CD14-positive monocyte (primary cell): Measurements from ENCODE around the gene PCGF3. TPM values are rescaled to one million over a fixed set of nuclear protein-coding genes. Genes with fewer than 3 reads are reported as not detected.
"Not testable (repeated sequence)": the region's sequence is repeated elsewhere in the genome, so short reads cannot be mapped to it uniquely, and the experiment has no call there.

Experiments
- DNase-seq, 3 donors: peaks; one replicate each; pipeline ENCODE4 v3.0.0-alpha.2; 2011 to 2022
- H2AFZ ChIP-seq: 2 replicates; pipeline ENCODE4 v1.6.0; 2012; ENCODE audit warnings: mild to moderate bottlenecking, low read depth, low read length, inconsistent platforms; ENCODE audit not compliant: insufficient read depth, poor library complexity, severe bottlenecking
- H3K27ac ChIP-seq, 2 donors: 1 replicate in 1 of 2; 2 replicates in 1 of 2; pipeline ENCODE4 v1.5.1; 2012 to 2013; ENCODE audit warnings: low read length in 2 of 2, control low read depth in 1 of 2, inconsistent platforms in 1 of 2, low read depth in 1 of 2, mild to moderate bottlenecking in 1 of 2
- H3K27me3 ChIP-seq, 2 donors: one replicate each; pipeline versions ENCODE4 v1.6.0 to v1.6.1; 2011 to 2013; ENCODE audit warnings: low read length in 2 of 2; ENCODE audit not compliant: control insufficient read depth in 2 of 2, insufficient read depth in 2 of 2
- H3K36me3 ChIP-seq, 2 donors: replicated peaks in 1 of 2; 1 replicate in 1 of 2; 2 replicates in 1 of 2; pipeline versions ENCODE4 v1.5.1 to v1.6.1; 2012 to 2013; ENCODE audit warnings: low read length in 2 of 2, control low read depth in 1 of 2, inconsistent platforms in 1 of 2, mild to moderate bottlenecking in 1 of 2; ENCODE audit not compliant: insufficient read depth in 2 of 2, control insufficient read depth in 1 of 2
- H3K4me1 ChIP-seq, 2 donors: 1 replicate in 1 of 2; 2 replicates in 1 of 2; pipeline versions ENCODE4 v1.5.1 to v1.6.1; 2012 to 2013; ENCODE audit warnings: low read length in 2 of 2, control low read depth in 1 of 2, inconsistent platforms in 1 of 2, mild to moderate bottlenecking in 1 of 2, moderate library complexity in 1 of 2; ENCODE audit not compliant: insufficient read depth in 2 of 2, control insufficient read depth in 1 of 2
- H3K4me2 ChIP-seq: replicated peaks from 2 replicates; pipeline ENCODE3; 2012; ENCODE audit warnings: low read length, moderate library complexity, mild to moderate bottlenecking; ENCODE audit not compliant: poor library complexity, severe bottlenecking; ENCODE audit errors: extremely low read depth
- H3K4me3 ChIP-seq, 3 experiments: fragments of 200-600 bp in 1 of 3; sonication (generic) in 1 of 3; replicated peaks in 1 of 3; 1 replicate in 2 of 3; 2 replicates in 1 of 3; pipeline ENCODE4 v1.5.1; 2011 to 2013; ENCODE audit warnings: low read length in 3 of 3, mild to moderate bottlenecking in 3 of 3, control low read depth in 2 of 3, low read depth in 2 of 3, inconsistent platforms in 1 of 3, moderate library complexity in 1 of 3
- H3K79me2 ChIP-seq: 2 replicates; pipeline ENCODE4 v1.6.0; 2012; ENCODE audit warnings: mild to moderate bottlenecking, control low read depth, inconsistent platforms, low read length, moderate library complexity; ENCODE audit not compliant: insufficient read depth
- H3K9ac ChIP-seq: 2 replicates; pipeline ENCODE4 v1.6.0; 2017; ENCODE audit warnings: low read length, mild to moderate bottlenecking; ENCODE audit not compliant: insufficient read depth, poor library complexity, severe bottlenecking
- H3K9me3 ChIP-seq, 2 donors: replicated peaks in 1 of 2; 1 replicate in 1 of 2; 2 replicates in 1 of 2; pipeline versions ENCODE4 v1.5.1 to v1.6.1; 2012 to 2013; ENCODE audit warnings: low read length in 2 of 2, control low read depth in 1 of 2; ENCODE audit not compliant: control insufficient read depth in 1 of 2, insufficient read depth in 1 of 2
- H4K20me1 ChIP-seq: 2 replicates; pipeline ENCODE4 v1.6.0; 2012; ENCODE audit warnings: mild to moderate bottlenecking, low read length, control low read depth, moderate library complexity; ENCODE audit not compliant: insufficient read depth
- H3K27ac Mint-ChIP-seq, 7 donors: one replicate each; pipeline ENCODE4 v1.8.0; 2020; ENCODE audit warnings: mild to moderate bottlenecking in 7 of 7, mixed read lengths in 7 of 7, moderate library complexity in 6 of 7, inconsistent platforms in 2 of 7
- H3K27me3 Mint-ChIP-seq, 3 donors: one replicate each; pipeline ENCODE4 v1.8.0; 2021 to 2022; ENCODE audit warnings: low read depth in 3 of 3, mild to moderate bottlenecking in 3 of 3, mixed read lengths in 3 of 3, moderate library complexity in 3 of 3, inconsistent platforms in 1 of 3
- H3K36me3 Mint-ChIP-seq, 2 donors: one replicate each; pipeline ENCODE4 v1.8.0; 2020; ENCODE audit warnings: mixed read lengths in 2 of 2, inconsistent platforms in 1 of 2, mild to moderate bottlenecking in 1 of 2
- H3K4me1 Mint-ChIP-seq: one replicate; pipeline ENCODE4 v1.8.0; 2020; ENCODE audit warnings: mild to moderate bottlenecking, mixed read lengths
- H3K4me3 Mint-ChIP-seq, 2 donors: one replicate each; pipeline ENCODE4 v1.8.0; 2020; ENCODE audit warnings: mild to moderate bottlenecking in 2 of 2, mixed read lengths in 2 of 2, moderate library complexity in 1 of 2
- H3K9me3 Mint-ChIP-seq, 7 donors: one replicate each; pipeline ENCODE4 v1.8.0; 2020 to 2022; ENCODE audit warnings: mixed read lengths in 7 of 7, mild to moderate bottlenecking in 6 of 7, moderate library complexity in 6 of 7, inconsistent platforms in 2 of 7
- WGBS: methylation state at CpG from one replicate; pipeline ENCODE4 v1.1.5; 2013; ENCODE audit warnings: missing lambda C conversion rate; ENCODE audit not compliant: insufficient coverage; 5-methylcytosine and 5-hydroxymethylcytosine counted together
- intact Hi-C, 2 donors: fragments of 100-400 bp; cut with micrococcal nuclease; formaldehyde crosslinking; loops; one replicate each; pipeline versions ENCODE4 v1.15.0 to v1.15.1; 2023
- polyA plus RNA-seq, 3 donors: library from polyadenylated mRNA; depleted of rRNA in 1 of 3; unstranded in 2 of 3; stranded (reverse) in 1 of 3; fragments of 300-500 nt in 2 of 3; fragments of >200 nt in 1 of 3; fragmentation: Illumina TruSeq in 2 of 3; gene quantifications; 1 replicate in 2 of 3; 2 replicates in 1 of 3; pipeline ENCODE4 v1.2.3, GENCODE V29; 2012 to 2021
- TF ChIP-seq, protein P1 (sequence below): fragments of 200-600 bp; IDR thresholded peaks from one replicate; pipeline ENCODE4 v1.8.0; 2022; ENCODE audit warnings: antibody characterized with exemption, mild to moderate bottlenecking

Gene PCGF3
- polyA plus RNA-seq, 3 donors = 7.0 to 163 (median 8.3) TPM

DNA sequence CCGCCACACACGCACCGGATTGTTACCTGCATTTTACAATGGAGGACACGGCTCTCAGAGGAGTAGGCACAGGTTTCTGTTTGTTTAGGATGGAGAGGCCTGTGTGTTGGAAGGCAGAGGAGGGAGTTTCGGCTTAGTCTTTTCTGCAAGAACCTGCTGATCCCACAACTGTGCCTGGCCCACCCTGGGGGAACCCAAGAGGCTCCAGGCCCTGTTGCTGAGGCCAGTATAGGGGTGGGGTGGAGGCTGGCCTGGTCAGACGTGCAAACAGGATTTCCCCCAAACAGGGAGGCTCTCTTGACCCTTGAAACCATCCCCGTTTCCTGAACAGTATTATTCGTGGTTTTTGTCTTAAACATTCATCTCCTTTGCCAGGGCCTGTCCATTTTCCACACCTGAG, 15.9 kb upstream of the PCGF3 start:
- Histone ChIP-seq H3K4me1 (peaks cover 42% of the 10 kb centered on the region in 2 donors), H3K9me3 (no peaks in the 10 kb centered on the region), H3K27me3 (no peaks in the 10 kb centered on the region), H3K36me3 (peaks cover 2 to 18% of the 10 kb centered on the region in 2 donors), H2AFZ (peak overlapping the region; percentile 97), H3K9ac (peak overlapping the region; percentile 87), H3K4me2 (peak overlapping the region; percentile 86), H3K27ac (peak overlapping the region; percentile 99), H3K79me2 (peaks cover 35% of the 10 kb centered on the region), H4K20me1 (peaks cover 15% of the 10 kb centered on the region), H3K4me3 (peak overlapping the region; percentile 54 to 82 (median 73))
- intact Hi-C loops = loop anchor here in 1 of 2 donors (2.0 to 10.0 kb wide), 4 partner anchors 15 to 893 kb away; partner anchors contain the start of genes GAK, PCGF3, TMEM175 and ZNF141
- 80% methylated on average over 5 of the region's 8 CpGs for WGBS
- peaks cover 11 to 12% of the 10 kb centered on the region in 2 donors for H3K36me3 Mint-ChIP-seq
- peak overlapping the region; percentile 78 to 98 (median 82) for H3K27ac Mint-ChIP-seq
- peaks cover 4 to 14% (median 10%) of the 10 kb centered on the region in 3 donors for H3K27me3 Mint-ChIP-seq
- H3K9me3 Mint-ChIP-seq = peaks cover 0 to 3% (median 0%) of the 10 kb centered on the region in 7 donors
- H3K4me1 Mint-ChIP-seq = peaks cover 40% of the 10 kb centered on the region
- peak overlapping the region; percentile 73 to 86 for H3K4me3 Mint-ChIP-seq
- TF ChIP-seq, protein P1, sequence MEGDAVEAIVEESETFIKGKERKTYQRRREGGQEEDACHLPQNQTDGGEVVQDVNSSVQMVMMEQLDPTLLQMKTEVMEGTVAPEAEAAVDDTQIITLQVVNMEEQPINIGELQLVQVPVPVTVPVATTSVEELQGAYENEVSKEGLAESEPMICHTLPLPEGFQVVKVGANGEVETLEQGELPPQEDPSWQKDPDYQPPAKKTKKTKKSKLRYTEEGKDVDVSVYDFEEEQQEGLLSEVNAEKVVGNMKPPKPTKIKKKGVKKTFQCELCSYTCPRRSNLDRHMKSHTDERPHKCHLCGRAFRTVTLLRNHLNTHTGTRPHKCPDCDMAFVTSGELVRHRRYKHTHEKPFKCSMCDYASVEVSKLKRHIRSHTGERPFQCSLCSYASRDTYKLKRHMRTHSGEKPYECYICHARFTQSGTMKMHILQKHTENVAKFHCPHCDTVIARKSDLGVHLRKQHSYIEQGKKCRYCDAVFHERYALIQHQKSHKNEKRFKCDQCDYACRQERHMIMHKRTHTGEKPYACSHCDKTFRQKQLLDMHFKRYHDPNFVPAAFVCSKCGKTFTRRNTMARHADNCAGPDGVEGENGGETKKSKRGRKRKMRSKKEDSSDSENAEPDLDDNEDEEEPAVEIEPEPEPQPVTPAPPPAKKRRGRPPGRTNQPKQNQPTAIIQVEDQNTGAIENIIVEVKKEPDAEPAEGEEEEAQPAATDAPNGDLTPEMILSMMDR = no peak
- no peak for DNase-seq

DNA sequence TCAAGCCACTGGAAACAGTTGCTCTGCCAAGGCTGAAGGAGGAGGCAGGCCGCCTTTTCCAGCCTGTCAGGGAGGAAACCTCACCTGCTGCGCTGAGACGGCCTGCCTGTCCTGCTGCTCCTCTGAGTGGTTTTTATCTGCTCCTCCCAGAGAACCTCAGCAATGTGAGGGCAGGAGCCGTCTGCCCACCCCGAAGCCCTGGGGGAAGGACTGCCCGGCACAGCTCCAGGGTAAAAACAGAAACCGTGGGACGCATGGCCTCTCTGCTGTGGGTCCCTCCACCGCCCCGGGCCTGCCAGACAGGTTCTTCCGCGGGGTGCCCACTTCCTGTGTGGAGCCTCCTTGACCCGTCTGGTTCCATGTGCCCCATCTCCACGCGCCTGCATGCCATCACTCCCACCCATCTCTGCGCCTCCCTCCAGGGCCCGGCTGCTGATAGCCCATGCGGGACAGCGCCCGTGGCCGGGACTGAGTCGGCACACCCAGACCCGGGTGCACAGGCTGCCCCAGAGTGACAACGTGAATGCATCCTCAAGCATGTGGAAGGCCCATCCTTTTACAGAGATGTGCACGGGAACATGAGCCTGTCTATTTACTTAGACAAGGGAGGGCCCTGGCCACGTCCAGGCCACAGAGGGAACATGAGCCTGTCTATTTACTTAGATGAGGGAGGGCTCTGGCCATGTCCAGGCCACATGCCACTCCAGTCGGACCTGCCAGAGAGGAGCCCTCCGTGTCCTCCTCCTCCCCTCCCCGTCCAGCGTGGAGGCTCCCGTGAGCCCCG, 12.7 kb upstream of the PCGF3 start:
- peaks cover 20% of the 10 kb centered on the region for H3K79me2 ChIP-seq
- WGBS = 70% methylated on average over 24 of the region's 32 CpGs
- no peaks in the 10 kb centered on the region for H4K20me1 ChIP-seq
- peak overlapping the region in 1 of 2 donors; percentile 39 for H3K4me3 Mint-ChIP-seq
- intact Hi-C loops = loop anchor here in 1 of 2 donors (10.0 kb wide), 1 partner anchor 242 kb away; the partner anchor contains the start of genes GAK and TMEM175
- no peaks in the 10 kb centered on the region for H3K27me3 ChIP-seq
- no peaks in the 10 kb centered on the region for H3K9me3 ChIP-seq
- no peaks in the 10 kb centered on the region for H3K36me3 ChIP-seq
- H3K27ac ChIP-seq = no peak overlapping the region
- H2AFZ ChIP-seq = no peak overlapping the region
- no peaks in the 10 kb centered on the region for H3K36me3 Mint-ChIP-seq
- DNase-seq = no peak
- H3K4me2 ChIP-seq = no peak overlapping the region
- H3K4me1 Mint-ChIP-seq = peaks cover 22% of the 10 kb centered on the region
- H3K27me3 Mint-ChIP-seq = peaks cover 11 to 24% (median 20%) of the 10 kb centered on the region in 3 donors
- no peak overlapping the region for H3K9ac ChIP-seq
- TF ChIP-seq, protein P1 = no peak
- peaks cover 0 to 3% (median 0%) of the 10 kb centered on the region in 7 donors for H3K9me3 Mint-ChIP-seq
- H3K4me1 ChIP-seq = peaks cover 24 to 25% of the 10 kb centered on the region in 2 donors
- peak overlapping the region in 1 of 7 donors; percentile 38 for H3K27ac Mint-ChIP-seq
- no peak overlapping the region for H3K4me3 ChIP-seq

DNA sequence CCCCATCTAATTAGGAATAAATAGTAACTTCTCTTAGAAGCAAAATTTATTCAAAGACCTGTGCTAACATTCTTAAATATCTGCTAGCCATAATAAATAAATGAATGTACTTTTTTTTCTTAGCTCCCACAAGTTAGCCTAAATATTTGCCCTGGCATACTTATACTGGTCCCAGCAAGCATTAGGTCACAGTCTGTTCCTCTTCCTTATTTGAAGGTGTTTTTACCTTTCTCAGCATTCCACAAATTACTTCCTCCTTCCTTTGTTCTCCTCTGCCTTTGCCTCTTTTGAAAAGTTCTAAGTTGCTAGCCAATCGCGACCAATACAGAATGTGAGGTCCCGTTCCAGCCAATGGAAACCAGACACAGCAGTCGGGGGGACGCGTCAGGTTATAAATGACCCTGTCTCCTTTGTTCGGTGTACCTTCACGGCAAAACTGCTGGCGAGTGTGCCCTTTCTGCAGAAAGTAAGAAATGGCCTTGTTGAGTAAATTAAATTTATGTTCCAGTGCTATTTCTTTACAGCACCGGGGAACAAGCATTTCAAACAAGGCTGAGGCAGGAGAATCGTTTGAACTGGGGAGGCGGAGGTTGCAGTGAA, 11.2 kb upstream of the PCGF3 start:
- H3K9me3 ChIP-seq, H3K27ac Mint-ChIP-seq, H3K36me3 ChIP-seq, H3K4me2 ChIP-seq, H3K79me2 ChIP-seq, H3K27ac ChIP-seq, H3K27me3 ChIP-seq, H2AFZ ChIP-seq, H3K4me3 Mint-ChIP-seq, DNase-seq, H3K9ac ChIP-seq, H3K9me3 Mint-ChIP-seq, H4K20me1 ChIP-seq, H3K4me3 ChIP-seq, H3K36me3 Mint-ChIP-seq: not testable (repeated sequence)
- WGBS = 88% methylated on average over 3 of the region's 12 CpGs
- H3K4me1 ChIP-seq = peaks cover 21 to 22% of the 10 kb centered on the region in 2 donors
- intact Hi-C loops = loop anchor here in 1 of 2 donors (10.0 kb wide), 1 partner anchor 240 kb away; the partner anchor contains the start of genes GAK and TMEM175
- Mint-ChIP-seq H3K4me1 (peaks cover 21% of the 10 kb centered on the region), H3K27me3 (peaks cover 11 to 24% (median 20%) of the 10 kb centered on the region in 3 donors)
